HepG2 (cell line): Measurements from ENCODE around the gene PML. TPM values are rescaled to one million over a fixed set of nuclear protein-coding genes. Genes with fewer than 3 reads are reported as not detected.

ENCODE experiments used
- CHD4 ChIP-seq: fragments of 200-600 bp; sonication (generic); IDR thresholded peaks from 2 replicates; pipeline ENCODE4 v1.7.0; 2017; ENCODE audit warnings: mild to moderate bottlenecking, low read length, borderline replicate concordance
- EZH2 ChIP-seq: conservative IDR thresholded peaks from 2 replicates; pipeline ENCODE4 v1.6.1; 2012; ENCODE audit warnings: mild to moderate bottlenecking, low read depth, low read length, moderate library complexity
- FOXP1 ChIP-seq, 2 experiments: fragments of 450-650 bp in 1 of 2; IDR thresholded peaks; 2 replicates each; pipeline ENCODE4 v1.6.1; 2017 to 2018; ENCODE audit warnings: antibody characterized with exemption in 1 of 2
- HOXA7 ChIP-seq: sonication (generic); formaldehyde crosslinking; IDR thresholded peaks from 2 replicates; pipeline ENCODE4 v1.8.1; 2022; ENCODE audit warnings: mild to moderate bottlenecking, missing genetic modification reagents, moderate library complexity
- KAT7 ChIP-seq: IDR thresholded peaks from 2 replicates; pipeline ENCODE4 v1.6.1; 2018; ENCODE audit warnings: borderline replicate concordance, missing compliant biosample characterization
- PPARG ChIP-seq: conservative IDR thresholded peaks from 2 replicates; pipeline ENCODE4 v1.6.1; 2016; ENCODE audit warnings: missing biosample characterization, missing genetic modification reagents
- RFX5 ChIP-seq: IDR thresholded peaks from 2 replicates; pipeline ENCODE4 v1.6.1; 2011; ENCODE audit warnings: low read depth, low read length, improper control_type of control experiment
- TRIM24 ChIP-seq: sonication (generic); formaldehyde crosslinking; IDR thresholded peaks from 2 replicates; pipeline ENCODE4 v1.8.0; 2022; ENCODE audit warnings: mild to moderate bottlenecking, missing genetic modification reagents
- ZNF530 ChIP-seq: sonication (generic); formaldehyde crosslinking; IDR thresholded peaks from 2 replicates; pipeline ENCODE4 v1.5.0; 2020; ENCODE audit warnings: low read depth, mild to moderate bottlenecking, missing genetic modification reagents
- ZNF766 ChIP-seq: sonication (generic); formaldehyde crosslinking; IDR thresholded peaks from 2 replicates; pipeline ENCODE4 v1.5.0; 2020; ENCODE audit warnings: missing genetic modification reagents, borderline replicate concordance
- polyA plus RNA-seq, 8 experiments: library from polyadenylated mRNA; depleted of rRNA in 3 of 8; stranded (reverse) in 7 of 8; unstranded in 1 of 8; fragments of >200 nt; fragmentation: Illumina TruSeq in 4 of 8; extraction: Trizol in 4 of 8; gene quantifications; 2 replicates each; pipeline versions ENCODE4 v1.2.1 to v1.2.3, GENCODE V29; 2011 to 2016; ENCODE audit warnings: low read depth in 4 of 8, missing spikeins in 1 of 8, mixed read lengths in 1 of 8; ENCODE audit not compliant: insufficient read depth in 1 of 8
- total RNA-seq, 5 experiments: library from RNA; depleted of rRNA; stranded (reverse); fragments of >200 nt; fragmentation: Illumina TruSeq; extraction: Trizol; gene quantifications; 2 replicates each; pipeline ENCODE4 v1.2.3, GENCODE V29; 2016; ENCODE audit warnings: low read depth in 1 of 5
- TF ChIP-seq, protein P1 (sequence below): sonication (generic); formaldehyde crosslinking; IDR thresholded peaks from 2 replicates; pipeline ENCODE4 v1.4.0; 2020; ENCODE audit warnings: mild to moderate bottlenecking, missing genetic modification reagents
- TF ChIP-seq, protein P2 (sequence below): sonication (generic); formaldehyde crosslinking; IDR thresholded peaks from 2 replicates; pipeline ENCODE4 v1.4.0; 2020; ENCODE audit warnings: low read depth, mild to moderate bottlenecking, missing genetic modification reagents
- TF ChIP-seq, protein P3 (sequence below): sonication (generic); formaldehyde crosslinking; IDR thresholded peaks from 2 replicates; pipeline ENCODE4 v1.4.0; 2020; ENCODE audit warnings: missing genetic modification reagents

PML gene
- total and polyA plus RNA-seq, 2 of the 13 experiments (the other 11 are each of a cell fraction or from before 2014, with no cell fraction given): 2.9 to 3.9 TPM

DNA sequence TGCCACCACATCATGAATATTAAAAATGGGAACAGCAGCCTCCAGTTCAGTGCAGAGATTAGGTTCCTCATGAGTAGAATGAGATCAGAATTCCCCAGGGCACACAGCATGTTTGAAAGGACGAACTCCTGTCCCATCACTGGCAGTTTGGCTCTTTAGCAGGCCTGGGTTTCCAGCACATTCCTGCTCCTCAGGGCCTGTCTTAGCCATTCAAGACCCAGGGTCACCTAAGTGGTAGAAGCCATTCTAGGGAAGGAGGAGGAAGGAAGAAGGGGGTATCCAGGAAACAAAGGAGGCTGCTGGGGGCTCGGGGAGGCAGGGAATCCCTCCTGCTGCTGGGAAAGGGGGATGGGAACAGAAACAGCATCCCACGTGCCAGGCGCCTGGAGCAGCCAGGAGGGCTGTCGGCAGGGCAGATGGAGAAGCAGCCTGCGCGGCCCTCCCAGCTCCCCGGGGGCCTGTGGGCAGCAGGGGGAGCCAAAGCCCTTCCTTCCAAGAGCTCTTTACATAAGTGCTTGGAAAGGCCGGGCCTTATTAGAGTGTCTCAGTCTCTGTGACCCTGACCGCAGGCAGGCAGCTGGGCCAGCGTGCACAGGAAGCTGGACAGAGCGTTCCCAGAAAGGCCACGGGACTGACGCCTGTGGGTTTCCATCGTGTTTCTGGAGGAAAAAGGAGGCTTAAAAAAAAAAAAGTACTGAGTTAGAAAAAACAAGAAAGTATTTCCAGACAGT, 43.5 kb upstream of the PML start (continued):
- TF ChIP-seq, protein P1, sequence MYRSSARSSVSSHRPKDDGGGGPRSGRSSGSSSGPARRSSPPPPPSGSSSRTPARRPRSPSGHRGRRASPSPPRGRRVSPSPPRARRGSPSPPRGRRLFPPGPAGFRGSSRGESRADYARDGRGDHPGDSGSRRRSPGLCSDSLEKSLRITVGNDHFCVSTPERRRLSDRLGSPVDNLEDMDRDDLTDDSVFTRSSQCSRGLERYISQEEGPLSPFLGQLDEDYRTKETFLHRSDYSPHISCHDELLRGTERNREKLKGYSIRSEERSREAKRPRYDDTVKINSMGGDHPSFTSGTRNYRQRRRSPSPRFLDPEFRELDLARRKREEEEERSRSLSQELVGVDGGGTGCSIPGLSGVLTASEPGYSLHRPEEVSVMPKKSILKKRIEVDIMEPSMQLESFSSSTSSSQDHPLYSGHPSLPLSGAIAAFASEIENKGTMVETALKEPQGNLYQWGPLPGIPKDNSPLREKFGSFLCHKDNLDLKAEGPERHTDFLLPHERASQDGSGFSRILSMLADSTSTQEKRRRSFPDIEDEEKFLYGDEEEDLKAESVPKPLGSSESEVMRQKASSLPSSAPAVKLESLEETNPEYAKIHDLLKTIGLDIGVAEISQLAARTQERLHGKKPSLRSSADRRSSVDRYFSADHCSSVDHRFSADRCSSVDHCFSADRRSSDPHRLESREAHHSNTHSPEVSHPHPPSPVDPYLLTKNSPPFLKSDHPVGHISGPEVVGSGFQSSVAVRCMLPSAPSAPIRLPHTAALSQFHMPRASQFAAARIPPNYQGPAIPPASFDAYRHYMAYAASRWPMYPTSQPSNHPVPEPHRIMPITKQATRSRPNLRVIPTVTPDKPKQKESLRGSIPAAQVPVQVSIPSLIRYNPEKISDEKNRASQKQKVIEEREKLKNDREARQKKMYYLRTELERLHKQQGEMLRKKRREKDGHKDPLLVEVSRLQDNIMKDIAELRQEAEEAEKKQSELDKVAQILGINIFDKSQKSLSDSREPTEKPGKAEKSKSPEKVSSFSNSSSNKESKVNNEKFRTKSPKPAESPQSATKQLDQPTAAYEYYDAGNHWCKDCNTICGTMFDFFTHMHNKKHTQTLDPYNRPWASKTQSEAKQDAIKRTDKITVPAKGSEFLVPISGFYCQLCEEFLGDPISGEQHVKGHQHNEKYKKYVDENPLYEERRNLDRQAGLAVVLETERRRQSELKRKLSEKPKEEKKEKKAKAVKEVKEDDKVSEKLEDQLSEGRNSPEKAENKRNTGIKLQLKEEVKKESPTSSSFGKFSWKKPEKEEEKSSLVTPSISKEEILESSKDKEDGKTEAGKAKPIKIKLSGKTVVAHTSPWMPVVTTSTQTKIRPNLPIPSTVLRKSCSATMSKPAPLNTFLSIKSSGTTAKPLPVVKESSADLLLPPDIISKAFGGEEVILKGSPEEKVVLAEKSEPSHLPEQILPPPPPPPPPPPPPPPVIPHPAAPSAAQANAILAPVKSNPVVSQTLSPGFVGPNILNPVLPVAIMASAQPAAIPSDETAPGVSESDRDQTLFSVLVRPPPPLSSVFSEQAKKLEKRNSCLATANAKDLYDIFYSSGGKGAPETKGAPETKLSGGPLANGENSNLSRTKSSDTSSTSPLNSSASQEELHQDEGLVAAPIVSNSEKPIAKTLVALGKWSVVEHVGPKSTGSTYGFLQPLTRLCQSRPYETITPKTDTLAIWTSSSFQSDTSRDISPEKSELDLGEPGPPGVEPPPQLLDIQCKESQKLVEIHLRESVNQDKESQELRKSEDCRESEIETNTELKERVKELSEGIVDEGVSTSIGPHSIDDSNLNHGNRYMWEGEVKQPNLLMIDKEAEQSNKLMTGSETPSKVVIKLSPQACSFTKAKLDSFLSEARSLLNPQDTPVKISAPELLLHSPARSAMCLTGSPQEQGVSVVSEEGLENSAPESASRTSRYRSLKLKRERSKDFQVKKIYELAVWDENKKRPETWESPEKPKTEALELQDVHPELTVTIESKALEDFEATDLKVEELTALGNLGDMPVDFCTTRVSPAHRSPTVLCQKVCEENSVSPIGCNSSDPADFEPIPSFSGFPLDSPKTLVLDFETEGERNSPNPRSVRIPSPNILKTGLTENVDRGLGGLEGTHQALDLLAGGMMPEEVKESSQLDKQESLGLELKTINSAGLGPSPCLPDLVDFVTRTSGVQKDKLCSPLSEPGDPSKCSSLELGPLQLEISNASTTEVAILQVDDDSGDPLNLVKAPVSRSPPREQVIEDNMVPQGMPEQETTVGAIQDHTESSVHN (CRISPR knock-in tag): no peak
- no peak for TF ChIP-seq KAT7 (CRISPR knock-in tag)
- no peak for TF ChIP-seq ZNF766 (CRISPR knock-in tag)
- TF ChIP-seq, protein P2, sequence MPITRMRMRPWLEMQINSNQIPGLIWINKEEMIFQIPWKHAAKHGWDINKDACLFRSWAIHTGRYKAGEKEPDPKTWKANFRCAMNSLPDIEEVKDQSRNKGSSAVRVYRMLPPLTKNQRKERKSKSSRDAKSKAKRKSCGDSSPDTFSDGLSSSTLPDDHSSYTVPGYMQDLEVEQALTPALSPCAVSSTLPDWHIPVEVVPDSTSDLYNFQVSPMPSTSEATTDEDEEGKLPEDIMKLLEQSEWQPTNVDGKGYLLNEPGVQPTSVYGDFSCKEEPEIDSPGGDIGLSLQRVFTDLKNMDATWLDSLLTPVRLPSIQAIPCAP (CRISPR knock-in tag): no peak
- no peak for TF ChIP-seq ZNF530
- no peak for TF ChIP-seq HOXA7 (CRISPR knock-in tag)
- TF ChIP-seq PPARG (CRISPR knock-in tag): no peak
- TF ChIP-seq EZH2: no peak
- no peak for TF ChIP-seq TRIM24 (CRISPR knock-in tag)
- TF ChIP-seq CHD4: no peak
- TF ChIP-seq RFX5: no peak
- TF ChIP-seq, protein P3, sequence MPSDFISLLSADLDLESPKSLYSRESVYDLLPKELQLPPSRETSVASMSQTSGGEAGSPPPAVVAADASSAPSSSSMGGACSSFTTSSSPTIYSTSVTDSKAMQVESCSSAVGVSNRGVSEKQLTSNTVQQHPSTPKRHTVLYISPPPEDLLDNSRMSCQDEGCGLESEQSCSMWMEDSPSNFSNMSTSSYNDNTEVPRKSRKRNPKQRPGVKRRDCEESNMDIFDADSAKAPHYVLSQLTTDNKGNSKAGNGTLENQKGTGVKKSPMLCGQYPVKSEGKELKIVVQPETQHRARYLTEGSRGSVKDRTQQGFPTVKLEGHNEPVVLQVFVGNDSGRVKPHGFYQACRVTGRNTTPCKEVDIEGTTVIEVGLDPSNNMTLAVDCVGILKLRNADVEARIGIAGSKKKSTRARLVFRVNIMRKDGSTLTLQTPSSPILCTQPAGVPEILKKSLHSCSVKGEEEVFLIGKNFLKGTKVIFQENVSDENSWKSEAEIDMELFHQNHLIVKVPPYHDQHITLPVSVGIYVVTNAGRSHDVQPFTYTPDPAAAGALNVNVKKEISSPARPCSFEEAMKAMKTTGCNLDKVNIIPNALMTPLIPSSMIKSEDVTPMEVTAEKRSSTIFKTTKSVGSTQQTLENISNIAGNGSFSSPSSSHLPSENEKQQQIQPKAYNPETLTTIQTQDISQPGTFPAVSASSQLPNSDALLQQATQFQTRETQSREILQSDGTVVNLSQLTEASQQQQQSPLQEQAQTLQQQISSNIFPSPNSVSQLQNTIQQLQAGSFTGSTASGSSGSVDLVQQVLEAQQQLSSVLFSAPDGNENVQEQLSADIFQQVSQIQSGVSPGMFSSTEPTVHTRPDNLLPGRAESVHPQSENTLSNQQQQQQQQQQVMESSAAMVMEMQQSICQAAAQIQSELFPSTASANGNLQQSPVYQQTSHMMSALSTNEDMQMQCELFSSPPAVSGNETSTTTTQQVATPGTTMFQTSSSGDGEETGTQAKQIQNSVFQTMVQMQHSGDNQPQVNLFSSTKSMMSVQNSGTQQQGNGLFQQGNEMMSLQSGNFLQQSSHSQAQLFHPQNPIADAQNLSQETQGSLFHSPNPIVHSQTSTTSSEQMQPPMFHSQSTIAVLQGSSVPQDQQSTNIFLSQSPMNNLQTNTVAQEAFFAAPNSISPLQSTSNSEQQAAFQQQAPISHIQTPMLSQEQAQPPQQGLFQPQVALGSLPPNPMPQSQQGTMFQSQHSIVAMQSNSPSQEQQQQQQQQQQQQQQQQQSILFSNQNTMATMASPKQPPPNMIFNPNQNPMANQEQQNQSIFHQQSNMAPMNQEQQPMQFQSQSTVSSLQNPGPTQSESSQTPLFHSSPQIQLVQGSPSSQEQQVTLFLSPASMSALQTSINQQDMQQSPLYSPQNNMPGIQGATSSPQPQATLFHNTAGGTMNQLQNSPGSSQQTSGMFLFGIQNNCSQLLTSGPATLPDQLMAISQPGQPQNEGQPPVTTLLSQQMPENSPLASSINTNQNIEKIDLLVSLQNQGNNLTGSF (CRISPR knock-in tag): no peak
- no peak for TF ChIP-seq FOXP1 (IDR thresholded peaks at IDR 0.05)
- no peak for TF ChIP-seq FOXP1 (CRISPR knock-in tag; IDR thresholded peaks at IDR 0.05)
